Mammary epithelial cell (primary cell): ENCODE results near the gene GPX4.

ENCODE experiments used
- EZH2 ChIP-seq: IDR thresholded peaks from 2 replicates; pipeline ENCODE4 v1.6.1; 2012; ENCODE audit warnings: low read length, inconsistent platforms, borderline replicate concordance
- TF ChIP-seq, protein P1 (sequence below), 2 donors: IDR thresholded peaks in 1 of 2; conservative IDR thresholded peaks in 1 of 2; 2 replicates each; pipeline ENCODE4 v1.5.1; 2011 to 2012; ENCODE audit warnings: inconsistent platforms in 2 of 2, low read length in 2 of 2, mild to moderate bottlenecking in 2 of 2, control low read depth in 1 of 2, low read depth in 1 of 2; ENCODE audit not compliant: insufficient read depth in 1 of 2; ENCODE audit errors: extremely low read depth in 1 of 2

DNA sequence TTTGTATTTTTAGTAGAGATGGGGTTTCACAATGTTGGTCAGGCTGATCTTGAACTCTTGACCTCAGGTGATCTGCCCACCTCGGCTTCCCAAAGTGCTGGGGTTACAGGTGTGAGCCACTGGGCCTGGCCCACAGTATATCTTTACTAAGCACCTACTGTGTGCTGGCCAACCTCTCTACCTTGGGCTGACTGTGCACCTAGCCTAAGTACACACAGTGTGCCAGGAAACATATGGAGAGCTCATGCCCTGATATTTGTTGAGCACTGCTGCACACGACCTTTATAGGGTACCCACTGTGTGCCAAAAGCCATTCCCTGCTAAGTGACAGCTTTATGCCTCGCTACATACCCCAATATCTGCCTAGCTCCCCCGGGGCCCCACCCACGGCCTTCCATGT is 43.1 kb upstream of the GPX4 start:
- TF ChIP-seq, protein P1, sequence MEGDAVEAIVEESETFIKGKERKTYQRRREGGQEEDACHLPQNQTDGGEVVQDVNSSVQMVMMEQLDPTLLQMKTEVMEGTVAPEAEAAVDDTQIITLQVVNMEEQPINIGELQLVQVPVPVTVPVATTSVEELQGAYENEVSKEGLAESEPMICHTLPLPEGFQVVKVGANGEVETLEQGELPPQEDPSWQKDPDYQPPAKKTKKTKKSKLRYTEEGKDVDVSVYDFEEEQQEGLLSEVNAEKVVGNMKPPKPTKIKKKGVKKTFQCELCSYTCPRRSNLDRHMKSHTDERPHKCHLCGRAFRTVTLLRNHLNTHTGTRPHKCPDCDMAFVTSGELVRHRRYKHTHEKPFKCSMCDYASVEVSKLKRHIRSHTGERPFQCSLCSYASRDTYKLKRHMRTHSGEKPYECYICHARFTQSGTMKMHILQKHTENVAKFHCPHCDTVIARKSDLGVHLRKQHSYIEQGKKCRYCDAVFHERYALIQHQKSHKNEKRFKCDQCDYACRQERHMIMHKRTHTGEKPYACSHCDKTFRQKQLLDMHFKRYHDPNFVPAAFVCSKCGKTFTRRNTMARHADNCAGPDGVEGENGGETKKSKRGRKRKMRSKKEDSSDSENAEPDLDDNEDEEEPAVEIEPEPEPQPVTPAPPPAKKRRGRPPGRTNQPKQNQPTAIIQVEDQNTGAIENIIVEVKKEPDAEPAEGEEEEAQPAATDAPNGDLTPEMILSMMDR (conservative IDR thresholded peaks at IDR 0.05 in 1 of 2, IDR thresholded peaks at IDR 0.05 in 1 of 2; ENCODE audit: extremely low read depth in 1 of 2, insufficient read depth in 1 of 2, low read depth in 1 of 2, low read length in 2 of 2) = no peak
- no peak for TF ChIP-seq EZH2
